Measurements from ENCODE around the gene CCDC171. TPM values are rescaled to one million over a fixed set of nuclear protein-coding genes. Genes with fewer than 3 reads are reported as not detected.

The CCDC171 gene
- total RNA-seq, 1 experiment from 2014 or later: 2.8 TPM

GRCh38 chr9:15843316-15843715, 290.5 kb downstream of the CCDC171 start:
- CTCF ChIA-PET: no interaction called here
- ATAC-seq: no peak
- Mint-ChIP-seq H3K27ac (no peak overlapping the region), H3K4me3 (no peak overlapping the region), H3K36me3 (no peaks in the 10 kb centered on the region), H3K27me3 (ENCODE audit: low read depth) (no peaks in the 10 kb centered on the region), H3K4me1 (no peaks in the 10 kb centered on the region), H3K9me3 (no peaks in the 10 kb centered on the region)
- DNase-seq (ENCODE audit: low spot score): no peak
- POLR2A ChIA-PET: no interaction called here
- TF ChIP-seq, protein P1, sequence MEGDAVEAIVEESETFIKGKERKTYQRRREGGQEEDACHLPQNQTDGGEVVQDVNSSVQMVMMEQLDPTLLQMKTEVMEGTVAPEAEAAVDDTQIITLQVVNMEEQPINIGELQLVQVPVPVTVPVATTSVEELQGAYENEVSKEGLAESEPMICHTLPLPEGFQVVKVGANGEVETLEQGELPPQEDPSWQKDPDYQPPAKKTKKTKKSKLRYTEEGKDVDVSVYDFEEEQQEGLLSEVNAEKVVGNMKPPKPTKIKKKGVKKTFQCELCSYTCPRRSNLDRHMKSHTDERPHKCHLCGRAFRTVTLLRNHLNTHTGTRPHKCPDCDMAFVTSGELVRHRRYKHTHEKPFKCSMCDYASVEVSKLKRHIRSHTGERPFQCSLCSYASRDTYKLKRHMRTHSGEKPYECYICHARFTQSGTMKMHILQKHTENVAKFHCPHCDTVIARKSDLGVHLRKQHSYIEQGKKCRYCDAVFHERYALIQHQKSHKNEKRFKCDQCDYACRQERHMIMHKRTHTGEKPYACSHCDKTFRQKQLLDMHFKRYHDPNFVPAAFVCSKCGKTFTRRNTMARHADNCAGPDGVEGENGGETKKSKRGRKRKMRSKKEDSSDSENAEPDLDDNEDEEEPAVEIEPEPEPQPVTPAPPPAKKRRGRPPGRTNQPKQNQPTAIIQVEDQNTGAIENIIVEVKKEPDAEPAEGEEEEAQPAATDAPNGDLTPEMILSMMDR (IDR thresholded peaks at IDR 0.05): no peak

DNA sequence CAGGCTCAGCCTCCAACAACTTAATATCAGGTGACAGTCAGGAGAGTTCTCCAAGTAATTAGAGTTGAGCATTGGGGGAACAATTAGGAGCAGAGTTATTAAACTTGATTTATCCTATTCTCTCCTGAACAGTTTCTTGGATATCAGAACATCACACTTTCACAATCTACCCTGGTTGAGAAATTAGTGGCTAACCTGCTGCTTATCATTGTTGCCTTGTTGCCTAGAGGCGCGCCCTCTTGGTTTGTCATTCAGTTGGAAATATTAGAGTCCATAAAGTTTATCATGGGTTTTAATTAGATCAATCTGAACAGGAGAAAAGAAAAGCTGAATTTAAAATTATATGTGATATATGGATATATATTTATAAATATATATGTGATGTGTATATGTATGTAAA, 291.1 kb downstream of the CCDC171 start:
- no peaks in the 10 kb centered on the region for H3K9me3 Mint-ChIP-seq
- TF ChIP-seq NR2C2 (CRISPR knock-in tag; IDR thresholded peaks at IDR 0.05): no peak
- TF ChIP-seq, protein P2, sequence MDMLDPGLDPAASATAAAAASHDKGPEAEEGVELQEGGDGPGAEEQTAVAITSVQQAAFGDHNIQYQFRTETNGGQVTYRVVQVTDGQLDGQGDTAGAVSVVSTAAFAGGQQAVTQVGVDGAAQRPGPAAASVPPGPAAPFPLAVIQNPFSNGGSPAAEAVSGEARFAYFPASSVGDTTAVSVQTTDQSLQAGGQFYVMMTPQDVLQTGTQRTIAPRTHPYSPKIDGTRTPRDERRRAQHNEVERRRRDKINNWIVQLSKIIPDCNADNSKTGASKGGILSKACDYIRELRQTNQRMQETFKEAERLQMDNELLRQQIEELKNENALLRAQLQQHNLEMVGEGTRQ (CRISPR knock-in tag; IDR thresholded peaks at IDR 0.05): no peak
- no peak for TF ChIP-seq ETV6 (CRISPR knock-in tag; IDR thresholded peaks at IDR 0.05)
- TF ChIP-seq CREB1 (CRISPR knock-in tag; IDR thresholded peaks at IDR 0.05): no peak
- TF ChIP-seq GRHL2 (CRISPR knock-in tag; IDR thresholded peaks at IDR 0.05; ENCODE audit: insufficient replicate concordance, severe bottlenecking): no peak
- TF ChIP-seq NFATC4 (CRISPR knock-in tag; IDR thresholded peaks at IDR 0.05): no peak
- no peak for TF ChIP-seq FOXJ3 (CRISPR knock-in tag; IDR thresholded peaks at IDR 0.05; ENCODE audit: borderline replicate concordance)
- TF ChIP-seq ELF4 (CRISPR knock-in tag; IDR thresholded peaks at IDR 0.05; ENCODE audit: low read depth): no peak
- no peak overlapping the region for H3K27ac Mint-ChIP-seq
- H3K27me3 Mint-ChIP-seq (ENCODE audit: low read depth): no peaks in the 10 kb centered on the region
- ATAC-seq (no peak), DNase-seq (ENCODE audit: low spot score) (no peak)
- H3K4me1 Mint-ChIP-seq: no peaks in the 10 kb centered on the region
- POLR2A ChIA-PET: no interaction called here
- CTCF ChIA-PET: no interaction called here
- no peak overlapping the region for H3K4me3 Mint-ChIP-seq
- H3K36me3 Mint-ChIP-seq: no peaks in the 10 kb centered on the region

DNA sequence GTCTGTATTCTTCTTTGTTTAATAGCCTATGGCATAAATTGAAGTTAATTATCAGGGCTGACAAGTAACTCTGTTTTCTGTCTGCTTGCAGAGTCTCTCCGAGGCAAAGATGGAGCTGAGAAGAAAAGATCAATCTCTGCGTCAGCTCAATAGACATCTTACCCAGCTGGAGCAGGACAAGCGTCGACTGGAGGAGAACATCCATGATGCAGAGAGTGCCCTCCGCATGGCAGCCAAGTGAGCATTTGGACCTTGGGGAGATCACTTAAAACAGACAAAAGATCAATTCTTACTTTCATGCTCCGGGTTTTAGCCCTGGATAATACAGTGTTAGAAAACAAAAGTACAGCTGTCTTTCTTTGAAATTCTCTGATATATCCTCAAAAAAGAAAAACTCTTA, 293.8 kb downstream of the CCDC171 start:
- TF ChIP-seq MLX (CRISPR knock-in tag; IDR thresholded peaks at IDR 0.05): no peak
- no peak for ATAC-seq
- H3K36me3 Mint-ChIP-seq: no peaks in the 10 kb centered on the region
- POLR2A ChIA-PET: no interaction called here
- no peaks in the 10 kb centered on the region for H3K27me3 Mint-ChIP-seq (ENCODE audit: low read depth)
- no peak overlapping the region for H3K4me3 Mint-ChIP-seq
- no peak for DNase-seq (ENCODE audit: low spot score)
- no peak overlapping the region for H3K27ac Mint-ChIP-seq
- H3K9me3 Mint-ChIP-seq: no peaks in the 10 kb centered on the region
- CTCF ChIA-PET: no interaction called here
- no peaks in the 10 kb centered on the region for H3K4me1 Mint-ChIP-seq

DNA sequence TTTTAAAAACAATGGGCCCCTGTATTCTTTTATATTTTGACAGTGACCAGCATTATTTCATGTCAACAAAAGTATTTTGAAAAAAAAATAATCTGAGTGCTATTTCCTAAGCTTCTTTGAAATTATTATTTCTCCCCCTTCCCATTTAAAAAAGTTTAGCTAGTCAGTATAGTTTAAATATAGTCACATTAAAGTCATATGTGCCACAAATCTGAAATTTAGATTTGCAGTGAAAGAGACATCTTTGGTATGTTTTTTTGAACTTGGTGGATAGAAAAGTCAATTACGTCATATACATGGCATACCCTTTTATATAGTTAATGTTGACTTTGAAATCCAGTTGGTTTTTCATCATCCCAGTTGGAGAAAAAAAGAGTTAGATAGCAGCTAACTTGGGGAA, 297.0 kb downstream of the CCDC171 start:
- no peak for ATAC-seq
- Mint-ChIP-seq H3K36me3 (no peaks in the 10 kb centered on the region), H3K9me3 (no peaks in the 10 kb centered on the region), H3K27ac (no peak overlapping the region), H3K4me1 (no peaks in the 10 kb centered on the region), H3K27me3 (ENCODE audit: low read depth) (no peaks in the 10 kb centered on the region), H3K4me3 (no peak overlapping the region)
- no peak for DNase-seq (ENCODE audit: low spot score)
- ChIA-PET CTCF (interaction anchor here (0.9 kb wide), 1 partner anchor 12 kb away, joined by 3 read pairs; no protein-coding TSS in a partner anchor), POLR2A (no interaction called here)
- TF ChIP-seq, protein P3, sequence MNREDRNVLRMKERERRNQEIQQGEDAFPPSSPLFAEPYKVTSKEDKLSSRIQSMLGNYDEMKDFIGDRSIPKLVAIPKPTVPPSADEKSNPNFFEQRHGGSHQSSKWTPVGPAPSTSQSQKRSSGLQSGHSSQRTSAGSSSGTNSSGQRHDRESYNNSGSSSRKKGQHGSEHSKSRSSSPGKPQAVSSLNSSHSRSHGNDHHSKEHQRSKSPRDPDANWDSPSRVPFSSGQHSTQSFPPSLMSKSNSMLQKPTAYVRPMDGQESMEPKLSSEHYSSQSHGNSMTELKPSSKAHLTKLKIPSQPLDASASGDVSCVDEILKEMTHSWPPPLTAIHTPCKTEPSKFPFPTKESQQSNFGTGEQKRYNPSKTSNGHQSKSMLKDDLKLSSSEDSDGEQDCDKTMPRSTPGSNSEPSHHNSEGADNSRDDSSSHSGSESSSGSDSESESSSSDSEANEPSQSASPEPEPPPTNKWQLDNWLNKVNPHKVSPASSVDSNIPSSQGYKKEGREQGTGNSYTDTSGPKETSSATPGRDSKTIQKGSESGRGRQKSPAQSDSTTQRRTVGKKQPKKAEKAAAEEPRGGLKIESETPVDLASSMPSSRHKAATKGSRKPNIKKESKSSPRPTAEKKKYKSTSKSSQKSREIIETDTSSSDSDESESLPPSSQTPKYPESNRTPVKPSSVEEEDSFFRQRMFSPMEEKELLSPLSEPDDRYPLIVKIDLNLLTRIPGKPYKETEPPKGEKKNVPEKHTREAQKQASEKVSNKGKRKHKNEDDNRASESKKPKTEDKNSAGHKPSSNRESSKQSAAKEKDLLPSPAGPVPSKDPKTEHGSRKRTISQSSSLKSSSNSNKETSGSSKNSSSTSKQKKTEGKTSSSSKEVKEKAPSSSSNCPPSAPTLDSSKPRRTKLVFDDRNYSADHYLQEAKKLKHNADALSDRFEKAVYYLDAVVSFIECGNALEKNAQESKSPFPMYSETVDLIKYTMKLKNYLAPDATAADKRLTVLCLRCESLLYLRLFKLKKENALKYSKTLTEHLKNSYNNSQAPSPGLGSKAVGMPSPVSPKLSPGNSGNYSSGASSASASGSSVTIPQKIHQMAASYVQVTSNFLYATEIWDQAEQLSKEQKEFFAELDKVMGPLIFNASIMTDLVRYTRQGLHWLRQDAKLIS (CRISPR knock-in tag; IDR thresholded peaks at IDR 0.05; ENCODE audit: borderline replicate concordance): no peak
- TF ChIP-seq, protein P4, sequence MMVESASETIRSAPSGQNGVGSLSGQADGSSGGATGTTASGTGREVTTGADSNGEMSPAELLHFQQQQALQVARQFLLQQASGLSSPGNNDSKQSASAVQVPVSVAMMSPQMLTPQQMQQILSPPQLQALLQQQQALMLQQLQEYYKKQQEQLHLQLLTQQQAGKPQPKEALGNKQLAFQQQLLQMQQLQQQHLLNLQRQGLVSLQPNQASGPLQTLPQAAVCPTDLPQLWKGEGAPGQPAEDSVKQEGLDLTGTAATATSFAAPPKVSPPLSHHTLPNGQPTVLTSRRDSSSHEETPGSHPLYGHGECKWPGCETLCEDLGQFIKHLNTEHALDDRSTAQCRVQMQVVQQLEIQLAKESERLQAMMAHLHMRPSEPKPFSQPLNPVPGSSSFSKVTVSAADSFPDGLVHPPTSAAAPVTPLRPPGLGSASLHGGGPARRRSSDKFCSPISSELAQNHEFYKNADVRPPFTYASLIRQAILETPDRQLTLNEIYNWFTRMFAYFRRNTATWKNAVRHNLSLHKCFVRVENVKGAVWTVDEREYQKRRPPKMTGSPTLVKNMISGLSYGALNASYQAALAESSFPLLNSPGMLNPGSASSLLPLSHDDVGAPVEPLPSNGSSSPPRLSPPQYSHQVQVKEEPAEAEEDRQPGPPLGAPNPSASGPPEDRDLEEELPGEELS (CRISPR knock-in tag; IDR thresholded peaks at IDR 0.05): no peak
- TF ChIP-seq ATF1 (CRISPR knock-in tag; IDR thresholded peaks at IDR 0.05) (no peak), ZNF416 (CRISPR knock-in tag; IDR thresholded peaks at IDR 0.05) (no peak), ATF6 (CRISPR knock-in tag; IDR thresholded peaks at IDR 0.05) (no peak), SP1 (CRISPR knock-in tag; conservative IDR thresholded peaks at IDR 0.05) (no peak), RORB (CRISPR knock-in tag; IDR thresholded peaks at IDR 0.05) (no peak)
- TF ChIP-seq, protein P5, sequence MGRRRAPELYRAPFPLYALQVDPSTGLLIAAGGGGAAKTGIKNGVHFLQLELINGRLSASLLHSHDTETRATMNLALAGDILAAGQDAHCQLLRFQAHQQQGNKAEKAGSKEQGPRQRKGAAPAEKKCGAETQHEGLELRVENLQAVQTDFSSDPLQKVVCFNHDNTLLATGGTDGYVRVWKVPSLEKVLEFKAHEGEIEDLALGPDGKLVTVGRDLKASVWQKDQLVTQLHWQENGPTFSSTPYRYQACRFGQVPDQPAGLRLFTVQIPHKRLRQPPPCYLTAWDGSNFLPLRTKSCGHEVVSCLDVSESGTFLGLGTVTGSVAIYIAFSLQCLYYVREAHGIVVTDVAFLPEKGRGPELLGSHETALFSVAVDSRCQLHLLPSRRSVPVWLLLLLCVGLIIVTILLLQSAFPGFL (CRISPR knock-in tag; IDR thresholded peaks at IDR 0.05; ENCODE audit: borderline replicate concordance): no peak
